MCF 10A (cell line): ENCODE data around the gene GJC1. TPM values are rescaled to one million over a fixed set of nuclear protein-coding genes. Genes with fewer than 3 reads are reported as not detected.

ENCODE experiments used
- BruUV-seq: library from RNA; stranded (reverse); fragments of 400-500 nt; replicated peaks from 2 replicates; lab custom pipeline; 2021; lab: Mats Ljungman, UMichigan
- CTCF ChIA-PET: fragments of 300-600 bp; sonication (Branson Sonifier 250); formaldehyde crosslinking; extraction: SDS; loops from one replicate; lab custom pipeline; 2021; ENCODE audit warnings: antibody characterized with exemption, inconsistent platforms; lab: Yijun Ruan, JAX
- POLR2A ChIA-PET: fragments of 300-600, 350-650 bp; sonication (Branson Sonifier 250); formaldehyde crosslinking; extraction: SDS; loops from one replicate; lab custom pipeline; 2020; ENCODE audit warnings: antibody characterized with exemption, inconsistent platforms; lab: Yijun Ruan, JAX
- DNase-seq: peaks from one replicate; pipeline ENCODE4 v3.0.0-alpha.2; 2018; ENCODE audit not compliant: unreplicated experiment
- H3K27ac Mint-ChIP-seq: one replicate; pipeline ENCODE4 v1.8.0; 2022; ENCODE audit warnings: mild to moderate bottlenecking, low read depth, mixed read lengths; ENCODE audit not compliant: unreplicated experiment
- H3K27me3 Mint-ChIP-seq: one replicate; pipeline ENCODE4 v1.8.0; 2022; ENCODE audit warnings: mixed read lengths; ENCODE audit not compliant: insufficient read depth, unreplicated experiment
- H3K36me3 Mint-ChIP-seq: one replicate; pipeline ENCODE4 v1.8.0; 2022; ENCODE audit warnings: mild to moderate bottlenecking, moderate library complexity, mixed read lengths; ENCODE audit not compliant: insufficient read depth, unreplicated experiment
- H3K4me1 Mint-ChIP-seq: one replicate; pipeline ENCODE4 v1.8.0; 2022; ENCODE audit warnings: mixed read lengths; ENCODE audit not compliant: insufficient read depth, unreplicated experiment
- H3K4me3 Mint-ChIP-seq: one replicate; pipeline ENCODE4 v1.8.0; 2022; ENCODE audit warnings: mild to moderate bottlenecking, moderate library complexity, mixed read lengths; ENCODE audit not compliant: unreplicated experiment
- H3K9me3 Mint-ChIP-seq: one replicate; pipeline ENCODE4 v1.8.0; 2022; ENCODE audit warnings: mixed read lengths; ENCODE audit not compliant: unreplicated experiment
- CTCF ChIP-seq: fragments of 200-600 bp; IDR thresholded peaks from one replicate; pipeline ENCODE4 v1.8.0; 2022; ENCODE audit warnings: antibody characterized with exemption, mild to moderate bottlenecking; ENCODE audit not compliant: unreplicated experiment
- intact Hi-C: fragments of 100-400 bp; cut with micrococcal nuclease; formaldehyde crosslinking; loops from 2 replicates; pipeline ENCODE4 v1.14.1; 2022
- total RNA-seq: library from RNA; stranded (reverse); gene quantifications from 2 replicates; pipeline ENCODE4 v1.2.3, GENCODE V29; 2022

Gene GJC1
- total RNA-seq, 1 experiment from 2014 or later, result 6.9 TPM

DNA sequence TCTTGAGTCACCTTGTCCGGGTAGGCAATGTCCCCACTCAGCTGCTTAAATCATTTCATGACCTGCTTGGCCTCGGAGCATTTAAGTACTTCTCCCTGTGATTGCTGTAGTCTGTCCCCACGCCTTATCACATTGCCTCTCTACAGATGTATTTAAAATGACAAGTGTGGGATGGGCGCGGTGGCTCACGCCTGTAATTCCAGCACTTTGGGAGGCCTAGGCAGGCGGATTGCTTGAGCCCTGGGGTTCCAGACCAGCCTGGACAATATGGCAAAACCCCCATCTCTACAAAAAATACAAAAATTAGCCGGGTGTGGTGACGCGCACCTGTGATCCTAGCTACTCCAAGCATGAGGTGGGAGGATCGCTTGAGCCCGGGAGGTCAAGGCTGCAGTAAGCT lies 1.3 kb upstream of the GJC1 start:
- POLR2A ChIA-PET, result interaction anchor here (1.1 to 1.5 kb wide), 3 partner anchors 11 to 56 kb away, joined by 3 to 7 read pairs (median 6); no protein-coding TSS in a partner anchor

DNA sequence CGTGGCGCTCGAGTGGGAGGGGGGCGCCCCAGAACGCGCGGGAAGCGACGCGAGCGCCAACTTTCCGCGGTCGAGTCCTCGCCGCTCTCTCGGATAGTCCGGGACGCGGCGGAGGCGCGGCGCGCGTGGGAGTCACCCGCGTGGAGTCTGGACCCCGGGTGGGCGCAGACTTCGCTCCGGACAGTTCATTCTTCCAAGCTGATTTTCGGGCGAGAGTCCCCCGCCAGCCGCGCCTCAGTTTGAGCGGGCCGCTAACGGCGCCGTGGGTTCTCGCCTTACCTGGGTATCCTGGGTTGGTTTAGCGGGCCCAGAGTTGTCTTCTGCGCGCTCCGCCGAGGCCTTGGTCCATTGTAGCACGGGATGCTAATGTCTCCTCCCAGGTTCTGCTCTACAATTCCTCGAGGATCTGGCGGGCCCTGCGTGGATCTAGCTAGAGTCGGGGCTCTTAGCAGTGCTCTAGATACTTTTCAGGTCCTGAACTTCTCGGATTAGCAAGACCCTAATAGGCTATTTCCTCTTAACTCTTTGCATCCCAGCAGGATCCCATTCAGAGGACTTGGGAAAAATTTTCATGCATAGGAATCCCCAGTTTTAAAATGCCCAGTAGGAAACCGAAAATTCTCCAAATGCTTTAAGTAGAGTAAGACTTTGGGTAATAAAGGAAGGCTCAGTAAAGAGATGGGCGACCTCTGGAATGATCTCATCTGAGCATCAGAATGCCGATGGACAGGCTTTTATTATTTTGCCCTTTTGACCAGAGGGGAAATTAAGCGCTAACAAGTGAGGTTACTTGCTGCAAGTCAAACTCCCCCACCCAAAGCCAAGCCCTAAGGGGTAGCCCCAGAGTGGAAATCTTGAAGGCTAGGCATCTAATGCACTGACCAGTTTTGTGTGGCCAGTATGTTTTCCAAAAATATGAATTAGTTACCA lies 537 bp upstream of the GJC1 start:
- Mint-ChIP-seq H3K27ac (no peak overlapping the region), H3K9me3 (no peaks in the 10 kb centered on the region), H3K4me1 (peaks cover 11% of the 10 kb centered on the region), H3K27me3 (no peaks in the 10 kb centered on the region), H3K36me3 (no peaks in the 10 kb centered on the region), H3K4me3 (peak overlapping the region; percentile 95)
- ChIA-PET CTCF (interaction anchor here (0.8 to 1.9 kb wide), 5 partner anchors 8 to 51 kb away, joined by 3 to 8 read pairs (median 4); no protein-coding TSS in a partner anchor), POLR2A (interaction anchor here (1.1 to 1.5 kb wide), 2 partner anchors 10 to 55 kb away, joined by 6 to 7 read pairs; no protein-coding TSS in a partner anchor)
- peak; percentile 33 for DNase-seq
- intact Hi-C loops, result no loop called here
- BruUV-seq, result no TSS peak
- no peak for TF ChIP-seq CTCF

More for the DNA sequence above, 1.3 kb upstream of the GJC1 start:
- intact Hi-C loops, result no loop called here
- Mint-ChIP-seq H3K4me1 (peaks cover 11% of the 10 kb centered on the region), H3K27ac (no peak overlapping the region), H3K9me3 (no peaks in the 10 kb centered on the region), H3K36me3 (no peaks in the 10 kb centered on the region), H3K4me3 (no peak overlapping the region), H3K27me3 (no peaks in the 10 kb centered on the region)
- no peak for TF ChIP-seq CTCF
- BruUV-seq, result no TSS peak
- no peak for DNase-seq
- CTCF ChIA-PET, result interaction anchor here (0.8 to 1.9 kb wide), 5 partner anchors 9 to 52 kb away, joined by 3 to 8 read pairs (median 4); no protein-coding TSS in a partner anchor

- TF ChIP-seq CTCF, result no peak
- Mint-ChIP-seq H3K4me3 (peak overlapping the region; percentile 95), H3K36me3 (no peaks in the 10 kb centered on the region), H3K9me3 (no peaks in the 10 kb centered on the region), H3K27me3 (no peaks in the 10 kb centered on the region), H3K4me1 (peaks cover 11% of the 10 kb centered on the region), H3K27ac (peak overlapping the region; percentile 68)
- DNase-seq, result peak; percentile 36
- POLR2A ChIA-PET, result interaction anchor here (0.6 to 1.5 kb wide), 10 partner anchors 8 to 1798 kb away, joined by 3 to 12 read pairs (median 4); partner anchors contain the start of genes EFTUD2 and NMT1
- intact Hi-C loops, result loop anchor here (1.0 kb wide), 1 partner anchor 50 kb away; no protein-coding TSS in a partner anchor
- CTCF ChIA-PET, result interaction anchor here (0.7 to 1.8 kb wide), 3 partner anchors 16 to 55 kb away, joined by 3 to 6 read pairs (median 3); no protein-coding TSS in a partner anchor
- BruUV-seq, result TSS peak; percentile 51
These were observed 1.1 kb downstream of the GJC1 start for GRCh38 chr17:44828919-44829522.
